Skin epidermis (tissue), 12 donors: ENCODE measurements around the gene SLC38A1.

Experiments
- H3K27ac ChIP-seq, 21 experiments: fragments of 200-600 bp; sonication (generic) in 11 of 21; one replicate each; pipeline ENCODE4 v1.5.0; 2020; ENCODE audit warnings: mild to moderate bottlenecking in 3 of 21, inconsistent platforms in 2 of 21, moderate library complexity in 2 of 21
- H3K4me3 ChIP-seq, 7 experiments: fragments of 200-600 bp; sonication (generic) in 2 of 7; one replicate each; pipeline ENCODE4 v1.5.0; 2020; ENCODE audit warnings: inconsistent platforms in 2 of 7, mild to moderate bottlenecking in 2 of 7, moderate library complexity in 1 of 7

The SLC38A1 gene

DNA sequence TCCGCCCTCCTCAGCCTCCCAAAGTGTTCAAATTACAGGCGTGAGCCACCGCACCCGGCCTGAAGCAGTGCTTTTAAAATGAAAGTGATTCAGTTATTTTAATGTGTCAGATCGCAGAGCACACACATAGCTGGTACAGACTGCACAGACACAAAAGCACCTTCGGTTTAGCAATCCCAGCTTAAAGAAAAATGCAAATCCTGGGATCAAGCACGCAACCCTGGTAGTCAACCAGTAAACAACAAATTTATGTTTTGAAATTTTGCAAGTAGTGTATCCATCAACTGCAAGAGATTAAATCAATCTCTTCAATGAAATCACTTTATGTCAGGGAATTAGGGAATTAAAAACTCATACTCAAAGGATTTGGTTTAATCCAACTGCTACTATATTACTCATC lies 28.4 kb downstream of the SLC38A1 start:
- Histone ChIP-seq H3K4me3 (no peak overlapping the region), H3K27ac (no peak overlapping the region)

DNA sequence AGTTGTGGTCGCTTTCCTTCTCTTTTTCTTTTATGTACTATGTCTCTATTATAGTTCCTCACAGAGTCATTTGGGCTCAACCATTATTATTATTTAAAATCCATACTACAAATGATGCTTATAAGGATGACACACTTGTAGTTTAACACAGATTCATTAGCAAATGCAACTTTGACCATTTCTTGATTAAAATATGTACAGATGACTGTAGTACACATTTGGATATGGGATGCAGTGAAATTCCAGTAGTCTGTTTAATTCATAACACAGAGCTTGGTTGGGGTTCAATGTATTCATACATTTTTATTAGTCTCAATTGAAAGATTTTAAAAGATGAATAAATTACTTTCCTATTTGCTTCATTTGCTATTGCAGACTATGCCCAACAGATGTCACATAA lies 30.0 kb downstream of the SLC38A1 start:
- Histone ChIP-seq H3K4me3 (no peak overlapping the region), H3K27ac (no peak overlapping the region)

DNA sequence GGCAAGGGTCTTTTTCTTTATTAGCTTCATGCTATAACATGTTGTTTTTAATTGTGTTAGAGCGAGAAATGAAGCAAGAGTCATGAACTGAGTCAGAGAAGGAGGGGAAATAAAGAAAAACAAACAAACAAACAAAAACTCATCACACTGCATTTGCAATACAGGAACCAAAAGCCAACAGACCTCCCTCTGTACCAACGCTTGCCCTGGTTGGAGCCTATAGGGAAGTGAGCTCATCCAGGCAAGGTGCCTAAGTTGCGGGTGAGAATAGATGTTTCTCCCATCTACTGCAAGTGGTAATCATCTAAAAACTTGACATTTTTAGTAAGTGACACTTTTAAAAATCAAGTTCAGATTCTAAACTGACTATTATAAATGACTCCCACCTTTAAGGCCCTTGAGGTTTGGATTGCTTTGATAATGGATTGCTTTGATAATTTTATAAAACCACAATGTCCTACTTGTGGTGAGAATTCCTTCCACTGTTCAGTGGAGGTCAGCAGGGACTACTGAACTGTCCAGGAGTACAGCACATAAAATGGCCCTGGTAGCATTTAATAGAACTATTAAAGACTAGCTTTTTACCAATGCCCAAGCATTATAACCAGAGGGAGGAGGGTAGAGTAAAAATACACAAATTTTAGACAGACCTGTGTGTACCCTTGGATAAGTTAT lies 31.3 kb downstream of the SLC38A1 start:
- H3K4me3 ChIP-seq = no peak overlapping the region
- peak overlapping the region in 1 of 21 experiments; percentile 9 for H3K27ac ChIP-seq

- no peak overlapping the region for H3K27ac ChIP-seq
- H3K4me3 ChIP-seq = no peak overlapping the region
These were observed 34.8 kb downstream of the SLC38A1 start for GRCh38 chr12:46234000-46234399.

DNA sequence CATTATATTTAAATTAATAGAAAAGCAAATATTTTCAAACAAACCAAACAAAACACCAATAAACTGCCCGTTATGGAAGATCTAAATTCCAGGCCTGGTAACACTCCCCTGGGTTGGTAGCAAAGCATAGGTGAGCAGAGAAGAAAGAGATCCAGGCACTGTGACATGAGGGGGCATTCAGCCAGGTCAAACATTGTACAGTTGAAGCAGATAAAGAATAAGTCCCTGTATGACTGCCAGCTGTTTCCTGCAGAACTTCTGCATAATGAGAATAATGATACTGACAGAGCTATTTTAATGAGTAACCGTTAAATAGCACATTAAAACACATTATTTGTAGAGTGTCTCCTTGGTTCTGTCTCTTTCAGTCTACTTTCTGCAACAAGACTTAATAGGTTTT lies 35.4 kb downstream of the SLC38A1 start:
- no peak overlapping the region for H3K27ac ChIP-seq

GRCh38 chr12:46230983-46231382 lies 37.9 kb downstream of the SLC38A1 start:
- H3K27ac ChIP-seq = no peak overlapping the region
- H3K4me3 ChIP-seq = no peak overlapping the region

More for the DNA sequence above, 35.4 kb downstream of the SLC38A1 start:
- no peak overlapping the region for H3K4me3 ChIP-seq

- Histone ChIP-seq H3K27ac (no peak overlapping the region), H3K4me3 (no peak overlapping the region)
These were observed 38.5 kb downstream of the SLC38A1 start for GRCh38 chr12:46230306-46230705.

GRCh38 chr12:46227616-46228015 lies 41.2 kb downstream of the SLC38A1 start:
- Histone ChIP-seq H3K27ac (no peak overlapping the region), H3K4me3 (no peak overlapping the region)

DNA sequence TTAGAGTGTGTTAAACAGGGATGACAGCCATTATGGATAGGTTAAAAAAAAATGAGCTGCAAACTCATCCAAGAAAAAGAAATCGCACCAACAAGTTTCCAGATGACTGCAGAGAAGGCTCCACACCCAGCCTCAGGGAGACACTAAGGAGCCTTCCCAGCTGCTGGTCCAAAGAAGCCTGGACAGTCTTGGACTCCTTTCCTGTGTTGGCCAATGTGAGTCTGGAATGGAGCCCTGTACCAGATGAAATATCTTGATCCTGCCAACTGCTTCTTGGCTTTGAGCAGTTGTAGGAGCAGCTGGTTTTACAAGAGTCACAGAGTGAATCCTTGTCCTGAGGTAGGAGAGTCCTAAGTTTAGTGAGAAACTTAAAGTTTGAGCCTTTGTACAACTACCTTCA lies 44.5 kb downstream of the SLC38A1 start:
- Histone ChIP-seq H3K27ac (peak overlapping the region in 3 of 21 experiments; percentile 3 to 55 (median 29)), H3K4me3 (no peak overlapping the region)

DNA sequence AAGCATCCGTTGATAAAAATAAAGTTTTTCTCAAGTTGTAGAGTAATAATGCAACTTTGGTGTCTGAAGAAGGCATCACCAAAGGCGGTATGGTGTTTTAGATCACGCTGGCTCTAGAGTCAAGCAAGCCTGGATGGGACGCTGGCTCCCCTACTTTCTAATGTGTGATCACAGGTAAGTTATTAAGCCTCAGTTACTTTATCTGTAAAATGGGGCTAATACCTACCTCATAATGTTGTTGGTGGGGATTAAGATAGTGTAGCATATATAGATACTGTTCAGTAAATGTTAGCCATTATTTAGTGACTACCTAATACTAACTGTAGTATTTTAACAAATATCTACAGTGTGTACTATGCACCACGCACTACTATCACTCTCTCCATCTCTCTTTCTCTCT lies 45.8 kb downstream of the SLC38A1 start:
- Histone ChIP-seq H3K4me3 (no peak overlapping the region), H3K27ac (peak overlapping the region in 1 of 21 experiments; percentile 84)

DNA sequence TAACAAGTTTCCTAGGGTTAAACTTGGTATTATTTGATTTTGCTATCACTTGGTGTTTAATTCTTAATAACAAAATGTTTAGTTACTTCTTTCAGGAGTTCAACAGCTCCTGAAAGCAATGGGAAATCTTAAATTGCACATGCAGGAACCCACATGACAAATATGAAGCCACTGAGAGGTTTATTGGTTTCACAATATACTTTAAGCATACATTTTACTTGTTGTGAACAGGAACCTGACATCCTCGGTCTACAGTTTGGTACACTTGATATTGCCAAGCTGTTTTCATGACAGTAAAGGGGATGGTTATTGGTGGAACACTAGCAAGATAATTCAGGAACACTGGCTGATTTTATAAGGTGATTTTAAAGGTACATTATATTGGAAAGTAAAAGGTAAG lies 46.2 kb downstream of the SLC38A1 start:
- peak overlapping the region in 1 of 21 experiments; percentile 84 for H3K27ac ChIP-seq
- no peak overlapping the region for H3K4me3 ChIP-seq

DNA sequence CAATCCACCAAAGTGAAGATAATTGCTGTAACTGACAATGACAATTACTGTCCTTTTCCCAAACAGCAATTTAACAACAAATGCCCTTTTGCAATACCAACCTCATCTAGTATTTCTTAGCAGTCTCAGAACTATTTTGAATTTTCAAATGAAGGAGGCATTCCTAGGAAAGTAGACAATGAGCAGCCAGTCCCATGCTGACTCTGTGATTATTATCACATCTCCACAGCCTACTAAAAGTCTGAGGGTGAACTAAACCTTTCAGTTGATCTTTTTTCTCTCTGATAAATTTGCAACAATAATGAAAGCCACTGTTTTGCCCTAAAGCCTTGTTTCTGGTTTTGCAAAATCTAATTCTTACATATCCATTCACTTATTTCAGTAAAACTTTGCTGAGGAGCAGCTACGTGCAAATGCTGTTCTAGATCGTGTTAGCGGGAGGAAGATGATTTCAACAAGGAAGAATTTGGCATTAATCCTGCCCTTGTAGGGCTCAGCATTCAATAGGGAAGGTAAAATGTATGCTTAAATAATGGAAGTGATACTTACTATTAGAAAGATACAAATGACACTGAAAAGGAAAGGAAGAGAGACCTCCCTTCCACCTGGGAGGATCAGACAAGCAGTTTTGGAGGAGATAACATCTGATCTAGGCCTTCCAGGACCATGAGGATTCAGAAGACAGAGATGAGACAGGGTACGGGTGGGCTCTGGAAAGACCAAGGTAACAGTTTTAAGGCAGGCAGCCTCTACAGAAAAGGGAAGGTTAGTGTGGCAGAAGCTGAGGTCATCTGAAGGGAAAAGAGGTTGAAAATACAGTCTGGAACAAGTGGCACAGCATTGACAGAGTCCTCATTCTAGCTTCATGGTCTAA lies 47.4 kb downstream of the SLC38A1 start:
- peak overlapping the region in 9 of 21 experiments; percentile 2 to 84 (median 26) for H3K27ac ChIP-seq

DNA sequence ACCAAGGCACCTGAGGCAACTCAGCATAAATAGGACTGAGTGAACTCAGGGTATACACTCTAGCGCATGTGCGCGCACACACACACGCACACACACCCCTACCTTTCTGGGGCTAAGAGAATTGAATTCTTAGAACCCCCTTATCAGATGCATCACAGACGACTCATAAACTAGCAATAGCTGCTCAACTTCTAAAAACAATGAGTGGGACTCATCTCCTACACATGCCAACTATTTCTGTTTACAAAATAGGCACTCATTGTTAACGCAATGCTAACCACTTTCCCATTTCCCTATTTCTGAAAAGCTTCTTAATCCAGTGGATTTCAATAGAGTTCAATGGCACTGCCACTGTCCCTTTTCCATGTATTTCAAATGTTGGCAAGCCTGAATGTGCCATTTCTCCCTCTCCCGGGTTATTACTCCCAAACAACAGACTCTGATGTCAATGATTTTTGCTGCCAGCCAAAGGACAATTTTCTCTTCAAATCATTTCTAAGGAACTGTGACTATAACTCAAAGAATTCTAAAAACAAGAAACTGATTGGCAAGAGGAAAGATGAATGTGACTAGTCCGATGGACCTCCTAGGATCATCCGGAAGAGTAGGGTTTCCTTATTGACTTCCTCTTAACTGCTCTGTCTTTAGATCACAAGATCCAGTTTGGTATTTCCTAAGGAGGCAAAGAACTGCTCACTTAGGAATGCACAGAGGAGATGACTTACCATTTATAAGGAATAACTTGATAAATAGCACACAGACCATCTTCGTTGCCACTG lies 48.8 kb downstream of the SLC38A1 start:
- peak overlapping the region in 17 of 21 experiments; percentile 12 to 84 (median 64) for H3K27ac ChIP-seq
- no peak overlapping the region for H3K4me3 ChIP-seq

More for the DNA sequence above, 47.4 kb downstream of the SLC38A1 start:
- H3K4me3 ChIP-seq = no peak overlapping the region

- H3K27ac ChIP-seq = peak overlapping the region in 18 of 21 experiments; percentile 12 to 84 (median 54)
- H3K4me3 ChIP-seq = no peak overlapping the region
These were observed 49.5 kb downstream of the SLC38A1 start for GRCh38 chr12:46219132-46219876.

DNA sequence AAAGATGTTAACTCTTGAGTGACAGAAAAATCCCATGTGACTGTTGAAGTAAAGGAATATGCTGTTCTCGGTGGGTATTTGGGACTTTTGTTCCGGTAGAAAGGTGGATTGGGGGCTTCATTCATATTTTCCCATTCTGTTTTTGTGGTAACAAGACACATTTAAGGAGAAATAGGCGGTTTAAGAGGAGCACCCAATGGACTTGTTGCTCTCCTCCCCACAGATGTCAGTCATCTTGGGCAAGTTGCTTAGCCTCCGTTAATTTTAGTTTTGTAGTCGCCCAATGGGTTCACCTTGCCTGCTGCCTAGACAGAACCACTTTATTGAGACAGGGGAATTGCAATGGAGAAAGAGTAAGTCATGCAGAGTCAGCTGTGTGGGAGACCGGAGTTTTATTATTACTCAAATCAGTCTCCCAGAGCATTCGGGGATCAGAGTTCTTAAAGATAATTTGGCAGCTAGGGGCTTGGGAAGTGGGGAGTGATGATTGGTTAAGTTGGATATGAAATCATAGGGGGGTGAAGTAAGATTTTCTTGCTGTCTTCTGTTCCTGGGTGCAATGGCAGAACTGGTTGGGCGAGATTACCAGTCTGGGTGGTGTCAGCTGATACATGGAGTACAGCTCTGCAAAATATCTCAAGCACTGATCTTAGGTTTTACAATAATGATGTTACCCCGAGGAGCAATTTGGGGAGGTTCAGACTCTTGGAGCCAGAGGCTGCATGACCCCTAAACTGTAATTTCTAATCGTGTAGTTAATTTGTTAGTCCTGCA lies 50.3 kb downstream of the SLC38A1 start:
- Histone ChIP-seq H3K4me3 (no peak overlapping the region), H3K27ac (peak overlapping the region in 18 of 21 experiments; percentile 12 to 84 (median 54))

- H3K4me3 ChIP-seq = no peak overlapping the region
- H3K27ac ChIP-seq = peak overlapping the region in 17 of 21 experiments; percentile 12 to 84 (median 57)
These were observed 51.1 kb downstream of the SLC38A1 start for GRCh38 chr12:46217541-46218321.

DNA sequence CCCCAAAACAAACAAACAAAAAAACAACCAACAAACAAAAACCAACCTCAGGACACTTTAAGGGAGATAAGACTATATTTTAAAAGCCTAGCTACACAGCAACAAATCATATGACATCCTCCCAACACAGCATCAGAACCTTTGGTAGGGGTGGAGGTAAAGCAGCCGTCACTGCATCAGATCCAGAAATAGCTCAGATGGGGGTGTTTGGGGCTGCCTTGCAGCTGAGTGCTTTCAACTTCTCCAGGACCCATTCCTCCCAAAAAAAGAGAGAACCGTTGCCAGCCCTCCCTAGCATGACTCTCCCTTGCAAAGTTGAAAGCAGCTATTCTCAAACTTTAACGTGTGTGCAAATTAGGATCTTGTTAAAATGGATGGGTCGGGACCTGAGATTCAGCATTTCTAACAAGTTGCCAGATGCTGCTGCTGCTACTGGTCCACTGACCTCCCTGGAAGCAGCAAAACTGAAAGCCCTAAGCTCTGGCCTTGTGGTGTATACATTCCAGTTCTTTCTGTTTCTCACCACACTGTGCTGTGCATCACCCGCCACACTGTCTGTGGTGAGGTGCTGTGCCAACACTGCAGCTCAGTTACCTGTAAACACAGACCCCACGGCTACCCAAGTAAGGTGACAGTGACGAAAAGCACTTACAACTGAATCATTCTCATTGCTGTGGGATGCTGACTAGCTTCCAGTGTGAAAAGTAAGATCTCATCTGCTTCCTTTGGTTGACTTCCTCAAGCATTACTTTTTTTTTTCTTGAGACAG lies 54.0 kb downstream of the SLC38A1 start:
- H3K4me3 ChIP-seq = no peak overlapping the region

More for the DNA sequence above, 54.0 kb downstream of the SLC38A1 start:
- H3K27ac ChIP-seq = peak overlapping the region in 13 of 21 experiments; percentile 1 to 84 (median 58)
